Measurements from ENCODE around the gene ITGB3. TPM values are rescaled to one million over a fixed set of nuclear protein-coding genes. Genes with fewer than 3 reads are reported as not detected.
"Not testable (repeated sequence)": the region's sequence is repeated elsewhere in the genome, so short reads cannot be mapped to it uniquely, and the experiment has no call there.

Gene ITGB3
- total RNA-seq, 1 experiment from 2014 or later, result 0.68 TPM

- peaks cover 2% of the 10 kb centered on the region for H3K9me3 Mint-ChIP-seq (ENCODE audit: low read depth, unreplicated experiment)
- no peaks in the 10 kb centered on the region for H3K36me3 Mint-ChIP-seq (ENCODE audit: insufficient read depth, unreplicated experiment)
- CTCF ChIA-PET, result interaction anchor here (0.8 kb wide), 1 partner anchor 14 kb away, joined by 3 read pairs; the partner anchor contains the start of gene MYL4
- no TSS peak for BruUV-seq (replicated peaks)
- intact Hi-C loops (cut with micrococcal nuclease; ENCODE audit: unreplicated experiment), result no loop called here
- peaks cover 41% of the 10 kb centered on the region for H3K4me1 Mint-ChIP-seq (ENCODE audit: low read depth, unreplicated experiment)
- peak overlapping the region; percentile 2 for H3K27ac Mint-ChIP-seq (ENCODE audit: unreplicated experiment)
- no peaks in the 10 kb centered on the region for H3K27me3 Mint-ChIP-seq (ENCODE audit: unreplicated experiment)
- no peak overlapping the region for H3K4me3 Mint-ChIP-seq (ENCODE audit: low read depth, unreplicated experiment)
- TF ChIP-seq CTCF (IDR thresholded peaks at IDR 0.05; ENCODE audit: unreplicated experiment), result no peak
- no peak for DNase-seq
Measured at GRCh38 chr17:47223460-47223859, 30.2 kb upstream of the ITGB3 start.

- intact Hi-C loops (cut with micrococcal nuclease; ENCODE audit: unreplicated experiment); DNase-seq; H3K4me3 Mint-ChIP-seq (ENCODE audit: low read depth, unreplicated experiment); H3K9me3 Mint-ChIP-seq (ENCODE audit: low read depth, unreplicated experiment); BruUV-seq (replicated peaks); H3K27me3 Mint-ChIP-seq (ENCODE audit: unreplicated experiment); H3K36me3 Mint-ChIP-seq (ENCODE audit: insufficient read depth, unreplicated experiment): not testable (repeated sequence)
- CTCF ChIA-PET, result interaction anchor here (0.8 to 1.6 kb wide), 2 partner anchors 15 to 92 kb away, joined by 3 read pairs; partner anchors contain the start of gene MYL4
- peak overlapping the region; percentile 2 for H3K27ac Mint-ChIP-seq (ENCODE audit: unreplicated experiment)
- H3K4me1 Mint-ChIP-seq (ENCODE audit: low read depth, unreplicated experiment), result peaks cover 42% of the 10 kb centered on the region
Measured at GRCh38 chr17:47224077-47224476, 29.6 kb upstream of the ITGB3 start.

- intact Hi-C loops (cut with micrococcal nuclease; ENCODE audit: unreplicated experiment), result no loop called here
- CTCF ChIA-PET, result interaction anchor here (0.7 to 1.6 kb wide), 5 partner anchors 15 to 91 kb away, joined by 3 to 5 read pairs (median 3); no protein-coding TSS in a partner anchor
- no peak for TF ChIP-seq CTCF (IDR thresholded peaks at IDR 0.05; ENCODE audit: unreplicated experiment)
- BruUV-seq (replicated peaks), result no TSS peak
- Mint-ChIP-seq H3K36me3 (ENCODE audit: insufficient read depth, unreplicated experiment) (no peaks in the 10 kb centered on the region), H3K4me3 (ENCODE audit: low read depth, unreplicated experiment) (no peak overlapping the region), H3K4me1 (ENCODE audit: low read depth, unreplicated experiment) (peaks cover 51% of the 10 kb centered on the region), H3K27me3 (ENCODE audit: unreplicated experiment) (no peaks in the 10 kb centered on the region), H3K27ac (ENCODE audit: unreplicated experiment) (peak overlapping the region; percentile 55), H3K9me3 (ENCODE audit: low read depth, unreplicated experiment) (peaks cover 2% of the 10 kb centered on the region)
- DNase-seq, result no peak
Measured at GRCh38 chr17:47224966-47225365, 28.7 kb upstream of the ITGB3 start.

GRCh38 chr17:47225436-47225858 lies 28.2 kb upstream of the ITGB3 start:
- CTCF ChIA-PET, result interaction anchor here (0.7 to 1.6 kb wide), 5 partner anchors 14 to 90 kb away, joined by 3 to 5 read pairs (median 3); no protein-coding TSS in a partner anchor
- Mint-ChIP-seq H3K27me3 (ENCODE audit: unreplicated experiment) (no peaks in the 10 kb centered on the region), H3K27ac (ENCODE audit: unreplicated experiment) (peak overlapping the region; percentile 55), H3K36me3 (ENCODE audit: insufficient read depth, unreplicated experiment) (no peaks in the 10 kb centered on the region), H3K4me1 (ENCODE audit: low read depth, unreplicated experiment) (peaks cover 56% of the 10 kb centered on the region), H3K4me3 (ENCODE audit: low read depth, unreplicated experiment) (peak overlapping the region; percentile 7), H3K9me3 (ENCODE audit: low read depth, unreplicated experiment) (peaks cover 2% of the 10 kb centered on the region)
- intact Hi-C loops (cut with micrococcal nuclease; ENCODE audit: unreplicated experiment), result no loop called here
- TF ChIP-seq CTCF (IDR thresholded peaks at IDR 0.05; ENCODE audit: unreplicated experiment), result no peak
- no TSS peak for BruUV-seq (replicated peaks)
- DNase-seq, result peak; percentile 70
